ENCODE measurements around the gene YTHDF1. TPM values are rescaled to one million over a fixed set of nuclear protein-coding genes. Genes with fewer than 3 reads are reported as not detected.

The YTHDF1 gene
- polyA plus RNA-seq, 1 donor from 2014 or later = 36.9 TPM

DNA sequence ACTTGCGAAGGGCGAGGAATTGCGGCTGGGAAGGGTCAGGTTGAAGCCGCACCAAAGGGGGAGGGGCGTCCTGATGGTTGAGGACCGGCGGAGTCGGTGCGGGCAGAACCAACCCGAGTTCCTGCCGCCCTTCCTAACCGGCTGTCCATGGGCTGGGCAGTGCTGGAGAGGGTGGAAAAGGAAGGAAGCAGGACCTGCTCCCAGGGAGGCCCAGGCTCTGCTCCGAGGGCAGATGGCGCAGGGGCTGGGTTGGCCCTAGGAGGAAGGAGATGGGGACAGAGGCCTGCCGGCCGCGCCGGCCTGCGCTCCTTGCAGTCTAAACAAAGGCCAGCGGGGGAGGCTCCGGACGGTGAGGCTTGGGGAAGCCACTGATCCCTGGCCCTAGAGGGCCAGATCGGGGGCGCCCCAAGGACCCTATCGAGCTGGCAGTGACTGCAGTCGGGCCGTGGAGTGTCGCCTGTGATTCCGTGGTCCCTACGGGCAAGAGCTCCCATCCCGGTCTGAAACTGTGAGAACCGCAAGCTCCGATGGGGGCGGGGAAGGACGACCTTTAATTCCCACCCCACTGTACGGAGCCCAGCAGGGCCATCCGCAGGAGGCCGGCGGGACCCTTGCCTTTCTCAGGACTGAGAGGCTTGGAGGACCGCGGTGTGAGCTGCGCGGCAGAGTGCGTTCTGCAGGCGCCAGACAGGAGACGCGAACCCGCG, 39.4 kb downstream of the YTHDF1 start:
- H3K9ac ChIP-seq (ENCODE audit: low read length) = peak overlapping the region; percentile 55
- H4K20me1 ChIP-seq (ENCODE audit: insufficient read depth) = peaks cover 22% of the 10 kb centered on the region
- H3K79me2 ChIP-seq (replicated peaks; ENCODE audit: insufficient read depth, low read length) = peaks cover 24% of the 10 kb centered on the region
- H3K36me3 ChIP-seq (ENCODE audit: insufficient read depth, low read length) = no peaks in the 10 kb centered on the region
- H3K4me2 ChIP-seq (ENCODE audit: low read length) = no peak overlapping the region
- no peaks in the 10 kb centered on the region for H3K9me3 ChIP-seq (ENCODE audit: low read length)
- TF ChIP-seq, protein P1, sequence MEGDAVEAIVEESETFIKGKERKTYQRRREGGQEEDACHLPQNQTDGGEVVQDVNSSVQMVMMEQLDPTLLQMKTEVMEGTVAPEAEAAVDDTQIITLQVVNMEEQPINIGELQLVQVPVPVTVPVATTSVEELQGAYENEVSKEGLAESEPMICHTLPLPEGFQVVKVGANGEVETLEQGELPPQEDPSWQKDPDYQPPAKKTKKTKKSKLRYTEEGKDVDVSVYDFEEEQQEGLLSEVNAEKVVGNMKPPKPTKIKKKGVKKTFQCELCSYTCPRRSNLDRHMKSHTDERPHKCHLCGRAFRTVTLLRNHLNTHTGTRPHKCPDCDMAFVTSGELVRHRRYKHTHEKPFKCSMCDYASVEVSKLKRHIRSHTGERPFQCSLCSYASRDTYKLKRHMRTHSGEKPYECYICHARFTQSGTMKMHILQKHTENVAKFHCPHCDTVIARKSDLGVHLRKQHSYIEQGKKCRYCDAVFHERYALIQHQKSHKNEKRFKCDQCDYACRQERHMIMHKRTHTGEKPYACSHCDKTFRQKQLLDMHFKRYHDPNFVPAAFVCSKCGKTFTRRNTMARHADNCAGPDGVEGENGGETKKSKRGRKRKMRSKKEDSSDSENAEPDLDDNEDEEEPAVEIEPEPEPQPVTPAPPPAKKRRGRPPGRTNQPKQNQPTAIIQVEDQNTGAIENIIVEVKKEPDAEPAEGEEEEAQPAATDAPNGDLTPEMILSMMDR (IDR thresholded peaks at IDR 0.05; ENCODE audit: poor library complexity, severe bottlenecking) = no peak
- no peak for TF ChIP-seq MXI1 (conservative IDR thresholded peaks at IDR 0.05; ENCODE audit: poor library complexity, severe bottlenecking)
- TF ChIP-seq RAD21 (conservative IDR thresholded peaks at IDR 0.05) = no peak
- TF ChIP-seq, protein P2, sequence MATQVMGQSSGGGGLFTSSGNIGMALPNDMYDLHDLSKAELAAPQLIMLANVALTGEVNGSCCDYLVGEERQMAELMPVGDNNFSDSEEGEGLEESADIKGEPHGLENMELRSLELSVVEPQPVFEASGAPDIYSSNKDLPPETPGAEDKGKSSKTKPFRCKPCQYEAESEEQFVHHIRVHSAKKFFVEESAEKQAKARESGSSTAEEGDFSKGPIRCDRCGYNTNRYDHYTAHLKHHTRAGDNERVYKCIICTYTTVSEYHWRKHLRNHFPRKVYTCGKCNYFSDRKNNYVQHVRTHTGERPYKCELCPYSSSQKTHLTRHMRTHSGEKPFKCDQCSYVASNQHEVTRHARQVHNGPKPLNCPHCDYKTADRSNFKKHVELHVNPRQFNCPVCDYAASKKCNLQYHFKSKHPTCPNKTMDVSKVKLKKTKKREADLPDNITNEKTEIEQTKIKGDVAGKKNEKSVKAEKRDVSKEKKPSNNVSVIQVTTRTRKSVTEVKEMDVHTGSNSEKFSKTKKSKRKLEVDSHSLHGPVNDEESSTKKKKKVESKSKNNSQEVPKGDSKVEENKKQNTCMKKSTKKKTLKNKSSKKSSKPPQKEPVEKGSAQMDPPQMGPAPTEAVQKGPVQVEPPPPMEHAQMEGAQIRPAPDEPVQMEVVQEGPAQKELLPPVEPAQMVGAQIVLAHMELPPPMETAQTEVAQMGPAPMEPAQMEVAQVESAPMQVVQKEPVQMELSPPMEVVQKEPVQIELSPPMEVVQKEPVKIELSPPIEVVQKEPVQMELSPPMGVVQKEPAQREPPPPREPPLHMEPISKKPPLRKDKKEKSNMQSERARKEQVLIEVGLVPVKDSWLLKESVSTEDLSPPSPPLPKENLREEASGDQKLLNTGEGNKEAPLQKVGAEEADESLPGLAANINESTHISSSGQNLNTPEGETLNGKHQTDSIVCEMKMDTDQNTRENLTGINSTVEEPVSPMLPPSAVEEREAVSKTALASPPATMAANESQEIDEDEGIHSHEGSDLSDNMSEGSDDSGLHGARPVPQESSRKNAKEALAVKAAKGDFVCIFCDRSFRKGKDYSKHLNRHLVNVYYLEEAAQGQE (IDR thresholded peaks at IDR 0.05; ENCODE audit: borderline replicate concordance) = no peak
- no peak for TF ChIP-seq EZH2 (IDR thresholded peaks at IDR 0.05; ENCODE audit: borderline replicate concordance, insufficient read depth, low read length, poor library complexity, severe bottlenecking)
- TF ChIP-seq SMC3 (conservative IDR thresholded peaks at IDR 0.05; ENCODE audit: poor library complexity) = no peak
- TF ChIP-seq POLR2AphosphoS5 (IDR thresholded peaks at IDR 0.05) = no peak
- no peak for TF ChIP-seq TAF1 (IDR thresholded peaks at IDR 0.05; ENCODE audit: low read depth)
- no peak for TF ChIP-seq EP300 (conservative IDR thresholded peaks at IDR 0.05; ENCODE audit: poor library complexity, severe bottlenecking)
- H3K27ac ChIP-seq (ENCODE audit: low read length) = peak overlapping the region; percentile 39
- no peak overlapping the region for H2AFZ ChIP-seq (ENCODE audit: low read depth, low read length)
- peaks cover 16% of the 10 kb centered on the region for H3K27me3 ChIP-seq (ENCODE audit: insufficient read depth, low read depth, low read length)
- H3F3A ChIP-seq (ENCODE audit: insufficient read depth, low read length, poor library complexity, severe bottlenecking) = peaks cover 9% of the 10 kb centered on the region
- peak overlapping the region; percentile 60 for H3K4me3 ChIP-seq (ENCODE audit: low read length)
- no peaks in the 10 kb centered on the region for H3K9me2 ChIP-seq (ENCODE audit: insufficient read depth, low read length)

GRCh38 chr20:63176034-63176426, 39.9 kb downstream of the YTHDF1 start:
- H4K20me1 ChIP-seq (ENCODE audit: insufficient read depth) = peaks cover 17% of the 10 kb centered on the region

More at GRCh38 chr20:63176034-63176426, 39.9 kb downstream of the YTHDF1 start:
- H3K9me3 ChIP-seq (ENCODE audit: low read length) = no peaks in the 10 kb centered on the region
- no peak overlapping the region for H2AFZ ChIP-seq (ENCODE audit: low read depth, low read length)
- no peak for TF ChIP-seq POLR2AphosphoS5 (IDR thresholded peaks at IDR 0.05)
- TF ChIP-seq, protein P2 (IDR thresholded peaks at IDR 0.05; ENCODE audit: borderline replicate concordance) = peak; percentile 33
- H3K4me2 ChIP-seq (ENCODE audit: low read length) = no peak overlapping the region
- no peaks in the 10 kb centered on the region for H3K36me3 ChIP-seq (ENCODE audit: insufficient read depth, low read length)
- peak overlapping the region; percentile 60 for H3K4me3 ChIP-seq (ENCODE audit: low read length)
- H3K9ac ChIP-seq (ENCODE audit: low read length) = peak overlapping the region; percentile 55
- peaks cover 24% of the 10 kb centered on the region for H3K79me2 ChIP-seq (replicated peaks; ENCODE audit: insufficient read depth, low read length)
- H3K9me2 ChIP-seq (ENCODE audit: insufficient read depth, low read length) = no peaks in the 10 kb centered on the region
- peaks cover 16% of the 10 kb centered on the region for H3K27me3 ChIP-seq (ENCODE audit: insufficient read depth, low read depth, low read length)
- H3F3A ChIP-seq (ENCODE audit: insufficient read depth, low read length, poor library complexity, severe bottlenecking) = peaks cover 9% of the 10 kb centered on the region
- H3K27ac ChIP-seq (ENCODE audit: low read length) = peak overlapping the region; percentile 39

All from neural cell (in vitro differentiated cells).